Activated CD4-positive, alpha-beta memory T cell treated with anti-CD3 and anti-CD28 coated beads, Interleukin-2, amount 10 ng/mL, durations not matched to agents 7 days and 5 days (primary cell): ENCODE results near the gene ARIH2. TPM values are rescaled to one million over a fixed set of nuclear protein-coding genes. Genes with fewer than 3 reads are reported as not detected.

ENCODE experiments used
- CTCF ChIA-PET: fragments of 350-600 bp; sonication (Branson Sonifier 250); formaldehyde crosslinking; loops from one replicate; lab custom pipeline; 2021; ENCODE audit warnings: antibody characterized with exemption, inconsistent platforms; lab: Charles Lee
- POLR2A ChIA-PET: fragments of 350-600 bp; sonication (Branson Sonifier 250); formaldehyde crosslinking; loops from one replicate; lab custom pipeline; 2021; ENCODE audit warnings: antibody characterized with exemption; lab: Charles Lee
- DNase-seq: peaks from one replicate; pipeline ENCODE4 v3.0.0-alpha.2; 2020
- H3K27ac Mint-ChIP-seq: one replicate; pipeline ENCODE4 v1.8.0; 2021; ENCODE audit warnings: mild to moderate bottlenecking, mixed read lengths
- H3K27me3 Mint-ChIP-seq: one replicate; pipeline ENCODE4 v1.8.0; 2021; ENCODE audit warnings: mixed read lengths
- H3K36me3 Mint-ChIP-seq: one replicate; pipeline ENCODE4 v1.8.0; 2021; ENCODE audit warnings: low read depth, mixed read lengths
- H3K4me1 Mint-ChIP-seq: one replicate; pipeline ENCODE4 v1.8.0; 2021; ENCODE audit warnings: mixed read lengths
- H3K4me3 Mint-ChIP-seq: one replicate; pipeline ENCODE4 v1.8.0; 2021; ENCODE audit warnings: mild to moderate bottlenecking, mixed read lengths
- H3K9me3 Mint-ChIP-seq: one replicate; pipeline ENCODE4 v1.8.0; 2021; ENCODE audit warnings: mixed read lengths
- total RNA-seq, 2 experiments: library from RNA; stranded (reverse); gene quantifications; one replicate each; pipeline ENCODE4 v1.2.3, GENCODE V29; 2021

ARIH2 gene
- total RNA-seq, 2 experiments from 2014 or later, result 100 TPM

DNA sequence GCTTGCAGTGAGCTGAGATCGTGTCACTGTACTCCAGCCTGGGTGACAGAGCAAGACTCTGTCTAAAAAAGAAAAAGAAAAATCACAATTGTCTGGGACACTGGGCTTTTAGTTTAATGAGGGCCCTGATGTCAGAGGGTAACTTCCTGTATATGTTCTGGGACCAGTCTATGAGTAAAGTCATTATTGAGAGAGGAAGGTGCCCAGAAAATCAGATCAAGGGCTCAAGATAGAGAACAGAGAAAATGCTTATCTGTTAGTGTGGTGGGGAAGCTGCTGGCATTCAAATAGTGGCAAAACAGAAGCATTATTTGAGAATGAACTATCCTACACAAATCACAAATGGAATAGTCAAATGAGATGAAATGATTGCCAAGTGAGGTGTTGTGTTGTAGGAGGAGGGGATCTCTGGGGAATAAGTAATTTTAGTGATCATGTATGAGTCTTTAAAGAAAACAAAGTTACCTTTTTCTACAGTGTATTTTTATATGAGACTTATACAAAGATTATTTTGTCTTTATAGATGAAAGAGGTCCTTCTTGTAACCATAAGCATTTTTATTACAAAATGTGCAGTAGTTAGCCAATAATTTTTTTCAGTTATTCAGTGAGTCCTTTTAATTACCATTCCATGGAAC, 13.4 kb downstream of the ARIH2 start:
- H3K36me3 Mint-ChIP-seq, result peaks cover 76% of the 10 kb centered on the region
- peak overlapping the region; percentile 56 for H3K27ac Mint-ChIP-seq
- H3K27me3 Mint-ChIP-seq, result no peaks in the 10 kb centered on the region
- H3K9me3 Mint-ChIP-seq, result no peaks in the 10 kb centered on the region
- ChIA-PET CTCF (interaction anchor here (1.2 kb wide), 1 partner anchor 56 kb away, joined by 3 read pairs; no protein-coding TSS in a partner anchor), POLR2A (interaction anchor here (0.5 to 7.7 kb wide), 6 partner anchors 10 to 119 kb away, joined by 3 to 90 read pairs (median 8); partner anchors contain the start of genes ARIH2, NDUFAF3 and SLC25A20)
- no peak overlapping the region for H3K4me3 Mint-ChIP-seq
- H3K4me1 Mint-ChIP-seq, result peaks cover 74% of the 10 kb centered on the region
- DNase-seq, result no peak

DNA sequence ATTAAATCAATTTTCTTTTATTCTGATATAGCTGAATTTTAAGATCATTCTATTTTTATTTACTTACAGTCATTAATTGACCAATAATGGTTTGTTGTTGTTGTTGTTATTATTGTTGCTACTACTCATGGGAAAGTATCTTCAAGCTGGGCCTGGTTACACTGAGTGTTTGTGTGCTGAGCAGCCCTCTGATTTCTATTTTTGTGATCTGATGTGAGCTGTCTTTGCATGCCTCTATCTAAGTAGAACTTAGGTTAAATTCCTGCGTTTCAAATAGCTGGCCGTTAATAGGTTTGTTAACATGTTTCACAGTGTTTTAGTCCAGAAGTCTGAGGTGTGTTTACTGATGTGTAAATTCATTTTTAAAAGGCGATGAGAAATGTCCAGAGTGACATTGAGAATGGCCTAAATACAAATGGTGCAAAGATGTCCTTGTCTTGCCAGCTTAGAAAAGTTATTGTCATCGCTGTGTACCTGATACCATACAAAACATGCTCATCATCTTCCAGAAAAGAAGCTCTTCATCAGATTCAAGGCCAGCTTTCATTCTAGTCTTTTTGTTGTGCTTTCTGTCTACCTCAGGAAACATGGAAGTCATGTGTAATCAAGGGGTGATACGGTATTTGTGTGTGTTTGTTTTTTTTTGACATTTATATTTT, 15.8 kb downstream of the ARIH2 start:
- DNase-seq, result no peak
- no peaks in the 10 kb centered on the region for H3K27me3 Mint-ChIP-seq
- no peak overlapping the region for H3K27ac Mint-ChIP-seq
- H3K4me3 Mint-ChIP-seq, result no peak overlapping the region
- peaks cover 69% of the 10 kb centered on the region for H3K36me3 Mint-ChIP-seq
- CTCF ChIA-PET, result interaction anchor here (0.7 to 1.3 kb wide), 2 partner anchors 36 to 50 kb away, joined by 3 read pairs; partner anchors contain the start of gene SLC25A20
- H3K9me3 Mint-ChIP-seq, result no peaks in the 10 kb centered on the region
- POLR2A ChIA-PET, result interaction anchor here (1.2 to 1.9 kb wide), 2 partner anchors 9 to 88 kb away, joined by 3 to 7 read pairs; no protein-coding TSS in a partner anchor
- peaks cover 64% of the 10 kb centered on the region for H3K4me1 Mint-ChIP-seq

DNA sequence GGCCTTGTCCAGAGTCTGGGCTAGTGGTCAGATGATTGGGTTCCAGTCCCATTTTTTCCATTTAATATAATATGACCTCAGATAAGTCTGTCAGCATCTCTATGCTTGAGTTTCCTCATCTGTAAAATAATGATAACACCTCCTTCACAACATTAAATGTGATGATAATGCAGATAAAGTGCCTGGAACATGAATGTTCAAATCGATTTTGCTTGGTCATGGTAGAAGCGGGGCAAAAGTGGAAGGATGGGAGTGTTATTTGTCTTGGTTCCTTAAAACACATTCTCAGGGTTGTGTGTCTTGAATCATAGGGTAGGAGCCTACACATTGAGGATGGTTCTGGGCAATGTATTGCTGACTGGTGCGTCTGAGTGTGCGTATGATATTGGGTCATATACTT, 16.9 kb downstream of the ARIH2 start:
- ChIA-PET POLR2A (interaction anchor here (1.9 kb wide), 1 partner anchor 8 kb away, joined by 7 read pairs; no protein-coding TSS in a partner anchor), CTCF (interaction anchor here (1.3 kb wide), 1 partner anchor 37 kb away, joined by 3 read pairs; the partner anchor contains the start of gene SLC25A20)
- Mint-ChIP-seq H3K4me1 (peaks cover 56% of the 10 kb centered on the region), H3K9me3 (no peaks in the 10 kb centered on the region), H3K4me3 (no peak overlapping the region), H3K27ac (peak overlapping the region; percentile 2), H3K36me3 (peaks cover 60% of the 10 kb centered on the region), H3K27me3 (no peaks in the 10 kb centered on the region)
- DNase-seq, result no peak

DNA sequence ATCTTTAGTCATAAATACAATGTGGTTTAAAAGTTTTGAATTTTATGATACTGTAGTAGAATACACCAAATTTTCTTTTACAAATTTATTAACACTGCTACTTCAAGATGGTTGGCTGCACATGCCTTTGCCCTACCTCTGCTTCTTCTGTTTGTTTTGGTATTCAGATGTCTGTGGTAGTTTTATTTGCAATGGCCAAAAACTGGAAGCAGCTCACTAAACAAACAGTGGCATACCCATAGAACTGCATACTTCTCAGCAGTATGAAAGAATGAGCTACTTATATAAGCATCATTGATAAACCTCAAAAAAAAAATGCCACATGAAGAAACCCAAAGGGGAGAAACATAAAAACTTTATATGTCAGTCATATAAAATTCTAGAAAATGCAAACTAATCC, 19.5 kb downstream of the ARIH2 start:
- peaks cover 55% of the 10 kb centered on the region for H3K36me3 Mint-ChIP-seq
- H3K9me3 Mint-ChIP-seq, result peaks cover 2% of the 10 kb centered on the region
- CTCF ChIA-PET, result interaction anchor here (1.4 to 1.6 kb wide), 3 partner anchors 18 to 502 kb away, joined by 3 to 4 read pairs (median 3); no protein-coding TSS in a partner anchor
- POLR2A ChIA-PET, result interaction anchor here (1.0 to 1.3 kb wide), 2 partner anchors 9 to 19 kb away, joined by 3 read pairs; no protein-coding TSS in a partner anchor
- peak overlapping the region; percentile 8 for H3K27ac Mint-ChIP-seq
- H3K27me3 Mint-ChIP-seq, result no peaks in the 10 kb centered on the region
- peaks cover 38% of the 10 kb centered on the region for H3K4me1 Mint-ChIP-seq
- no peak overlapping the region for H3K4me3 Mint-ChIP-seq
- no peak for DNase-seq

DNA sequence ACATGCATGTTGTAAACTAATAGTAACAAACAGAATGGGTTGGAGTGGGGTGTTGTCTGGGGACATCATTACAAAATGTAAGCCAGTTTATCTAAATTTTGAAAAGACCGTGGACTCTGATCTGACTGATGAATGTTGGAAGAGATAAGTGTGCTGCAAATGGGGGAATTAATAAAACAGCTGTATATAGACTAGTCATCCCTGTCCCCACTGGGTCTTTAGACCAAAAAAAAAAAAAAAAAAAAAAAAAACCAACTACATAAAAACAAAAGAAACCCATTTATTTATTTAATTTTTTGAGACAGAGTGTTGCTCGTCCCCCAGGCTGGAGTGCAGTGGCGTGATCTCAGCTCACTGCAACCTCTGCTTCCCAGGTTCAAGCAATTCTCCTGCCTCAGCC, 20.0 kb downstream of the ARIH2 start:
- Mint-ChIP-seq H3K36me3 (peaks cover 57% of the 10 kb centered on the region), H3K4me1 (peaks cover 41% of the 10 kb centered on the region), H3K9me3 (peaks cover 3% of the 10 kb centered on the region), H3K27me3 (no peaks in the 10 kb centered on the region), H3K27ac (peak overlapping the region; percentile 8), H3K4me3 (no peak overlapping the region)
- ChIA-PET CTCF (interaction anchor here (0.6 to 1.6 kb wide), 3 partner anchors 13 to 503 kb away, joined by 3 to 4 read pairs (median 4); no protein-coding TSS in a partner anchor), POLR2A (interaction anchor here (1.3 kb wide), 1 partner anchor 19 kb away, joined by 3 read pairs; no protein-coding TSS in a partner anchor)
- no peak for DNase-seq

DNA sequence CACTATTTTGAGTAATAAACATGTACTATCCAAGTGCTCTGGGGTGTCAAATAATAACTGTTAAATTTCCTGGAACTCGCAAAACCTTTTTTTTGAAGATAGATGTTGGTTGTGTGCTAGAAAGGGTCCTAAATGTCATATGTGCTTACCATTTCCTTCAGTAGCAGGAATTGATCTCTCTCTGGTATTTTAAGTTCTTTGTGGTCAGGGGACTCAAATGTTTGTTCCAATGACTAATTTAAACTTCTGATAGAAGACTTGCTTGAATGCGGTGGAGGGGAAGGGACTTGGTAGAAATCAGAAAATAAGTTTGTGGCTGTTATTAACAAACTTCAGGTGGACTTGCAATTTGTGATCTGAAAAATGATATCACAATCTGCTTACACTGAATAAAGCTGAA, 26.8 kb downstream of the ARIH2 start:
- Mint-ChIP-seq H3K36me3 (peaks cover 28% of the 10 kb centered on the region), H3K4me3 (no peak overlapping the region), H3K27me3 (no peaks in the 10 kb centered on the region), H3K27ac (peak overlapping the region; percentile 68), H3K9me3 (peaks cover 3% of the 10 kb centered on the region), H3K4me1 (peaks cover 39% of the 10 kb centered on the region)
- ChIA-PET POLR2A (interaction anchor here (0.8 to 1.4 kb wide), 3 partner anchors 9 to 28 kb away, joined by 3 to 6 read pairs (median 4); no protein-coding TSS in a partner anchor), CTCF (interaction anchor here (1.0 kb wide), 1 partner anchor 14 kb away, joined by 3 read pairs; no protein-coding TSS in a partner anchor)
- DNase-seq, result no peak

DNA sequence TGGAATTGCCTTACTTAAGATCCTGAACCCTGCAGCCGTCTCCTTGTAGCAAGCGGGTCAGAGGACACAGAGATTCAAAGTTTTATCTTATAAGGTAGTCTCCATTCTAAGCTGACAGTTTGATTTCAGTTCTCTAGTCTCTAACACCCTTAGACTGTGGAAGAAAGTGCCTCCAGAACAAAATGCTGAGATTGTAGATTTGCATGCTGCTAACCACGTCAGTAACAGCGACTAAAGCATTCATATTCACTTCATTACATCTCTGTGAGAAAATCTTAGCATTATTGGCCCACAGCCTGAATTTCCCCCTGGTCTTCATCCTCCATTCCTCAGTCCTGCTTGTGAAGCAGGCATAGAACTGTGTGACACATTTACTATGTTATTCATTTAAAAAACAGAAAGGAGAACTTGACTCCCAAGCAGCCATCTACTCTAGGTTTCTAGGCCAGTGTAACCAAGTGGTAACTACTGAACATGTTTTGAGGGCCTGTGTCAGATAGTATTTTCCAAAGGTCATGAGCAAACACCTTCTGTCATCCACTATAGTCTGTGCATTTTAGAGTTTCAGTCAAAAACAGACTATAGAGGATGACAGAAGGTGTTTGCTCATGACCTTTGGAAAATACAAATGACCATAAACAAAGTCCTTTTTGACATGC, 27.4 kb downstream of the ARIH2 start:
- ChIA-PET POLR2A (interaction anchor here (0.8 to 1.4 kb wide), 4 partner anchors 8 to 48 kb away, joined by 3 to 6 read pairs (median 4); partner anchors contain the start of gene SLC25A20), CTCF (interaction anchor here (1.0 kb wide), 1 partner anchor 15 kb away, joined by 3 read pairs; no protein-coding TSS in a partner anchor)
- H3K4me3 Mint-ChIP-seq, result no peak overlapping the region
- no peak for DNase-seq
- H3K9me3 Mint-ChIP-seq, result peaks cover 3% of the 10 kb centered on the region
- H3K4me1 Mint-ChIP-seq, result peaks cover 39% of the 10 kb centered on the region
- H3K27ac Mint-ChIP-seq, result peak overlapping the region; percentile 68
- no peaks in the 10 kb centered on the region for H3K27me3 Mint-ChIP-seq
- peaks cover 28% of the 10 kb centered on the region for H3K36me3 Mint-ChIP-seq

DNA sequence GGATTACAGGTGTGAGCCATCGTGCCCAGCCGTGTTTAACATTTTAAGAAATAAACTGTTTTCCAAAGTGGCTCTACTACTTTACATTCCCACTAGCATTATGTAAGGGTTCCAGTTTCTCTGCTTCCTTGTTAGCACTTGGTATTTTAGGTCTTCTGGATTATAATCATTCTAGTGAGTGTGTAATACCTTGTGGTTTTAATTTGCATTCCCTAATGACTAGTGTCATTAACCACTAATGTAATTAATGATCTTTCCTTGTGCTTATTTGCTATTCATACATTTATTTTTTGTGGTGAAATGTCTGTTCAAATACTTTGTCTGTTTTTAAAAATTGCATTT, 30.7 kb downstream of the ARIH2 start:
- Mint-ChIP-seq H3K4me1 (peaks cover 36% of the 10 kb centered on the region), H3K27me3 (no peaks in the 10 kb centered on the region), H3K4me3 (no peak overlapping the region), H3K9me3 (no peaks in the 10 kb centered on the region), H3K27ac (no peak overlapping the region), H3K36me3 (peaks cover 16% of the 10 kb centered on the region)
- no peak for DNase-seq
- POLR2A ChIA-PET, result no interaction called here
- CTCF ChIA-PET, result interaction anchor here (1.7 kb wide), 1 partner anchor 51 kb away, joined by 4 read pairs; no protein-coding TSS in a partner anchor

DNA sequence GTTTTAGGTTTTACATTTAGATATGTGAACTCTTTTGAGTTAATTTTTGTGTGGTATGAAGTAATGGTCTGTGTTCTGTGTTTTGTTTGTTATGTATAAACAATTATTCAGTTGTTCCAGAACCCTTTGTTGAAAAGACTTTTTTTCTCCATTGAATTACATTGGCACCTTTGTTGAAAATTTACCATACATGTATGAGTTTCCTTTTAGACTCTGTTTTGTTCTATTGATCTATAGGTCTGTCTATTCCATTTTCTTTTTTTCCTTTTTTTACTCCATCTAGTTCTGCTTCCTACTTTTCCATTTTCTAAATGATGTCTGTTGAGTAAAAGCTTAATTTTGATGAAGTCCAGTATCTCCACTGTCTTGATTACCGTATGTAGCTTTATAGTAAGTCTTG, 31.4 kb downstream of the ARIH2 start:
- ChIA-PET CTCF (interaction anchor here (0.5 to 1.9 kb wide), 4 partner anchors 11 to 52 kb away, joined by 3 to 5 read pairs (median 4); no protein-coding TSS in a partner anchor), POLR2A (interaction anchor here (1.1 to 2.4 kb wide), 3 partner anchors 16 to 31 kb away, joined by 3 to 6 read pairs (median 3); partner anchors contain the start of gene ARIH2)
- Mint-ChIP-seq H3K27me3 (no peaks in the 10 kb centered on the region), H3K36me3 (peaks cover 14% of the 10 kb centered on the region), H3K27ac (no peak overlapping the region), H3K9me3 (no peaks in the 10 kb centered on the region), H3K4me3 (no peak overlapping the region), H3K4me1 (peaks cover 29% of the 10 kb centered on the region)
- no peak for DNase-seq

DNA sequence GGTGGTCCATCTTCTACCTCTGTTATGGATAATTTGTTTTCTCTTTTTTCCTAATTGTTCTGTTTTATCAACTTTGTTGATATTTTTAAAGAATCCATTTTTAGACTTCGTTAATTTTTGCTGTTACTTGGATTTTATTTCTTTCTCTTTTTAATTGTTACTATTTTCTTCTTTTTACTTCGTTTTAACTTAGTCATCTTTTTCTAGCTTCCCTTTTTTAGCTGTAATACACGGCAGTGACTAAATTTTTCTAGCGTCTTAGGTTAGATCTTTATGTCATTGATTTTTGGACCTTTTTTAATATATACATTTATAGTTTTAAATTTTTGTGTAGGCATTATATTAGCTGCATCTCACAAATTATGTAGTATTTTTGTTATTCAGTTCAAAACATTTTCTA, 33.1 kb downstream of the ARIH2 start:
- Mint-ChIP-seq H3K27ac (no peak overlapping the region), H3K27me3 (no peaks in the 10 kb centered on the region), H3K36me3 (peaks cover 13% of the 10 kb centered on the region), H3K4me3 (no peak overlapping the region), H3K9me3 (no peaks in the 10 kb centered on the region), H3K4me1 (peaks cover 15% of the 10 kb centered on the region)
- no peak for DNase-seq
- ChIA-PET CTCF (interaction anchor here (0.6 to 1.9 kb wide), 12 partner anchors 8 to 209 kb away, joined by 3 to 7 read pairs (median 3); partner anchors contain the start of gene WDR6), POLR2A (interaction anchor here (0.8 to 2.4 kb wide), 3 partner anchors 15 to 53 kb away, joined by 3 to 6 read pairs (median 4); partner anchors contain the start of genes ARIH2 and SLC25A20)

DNA sequence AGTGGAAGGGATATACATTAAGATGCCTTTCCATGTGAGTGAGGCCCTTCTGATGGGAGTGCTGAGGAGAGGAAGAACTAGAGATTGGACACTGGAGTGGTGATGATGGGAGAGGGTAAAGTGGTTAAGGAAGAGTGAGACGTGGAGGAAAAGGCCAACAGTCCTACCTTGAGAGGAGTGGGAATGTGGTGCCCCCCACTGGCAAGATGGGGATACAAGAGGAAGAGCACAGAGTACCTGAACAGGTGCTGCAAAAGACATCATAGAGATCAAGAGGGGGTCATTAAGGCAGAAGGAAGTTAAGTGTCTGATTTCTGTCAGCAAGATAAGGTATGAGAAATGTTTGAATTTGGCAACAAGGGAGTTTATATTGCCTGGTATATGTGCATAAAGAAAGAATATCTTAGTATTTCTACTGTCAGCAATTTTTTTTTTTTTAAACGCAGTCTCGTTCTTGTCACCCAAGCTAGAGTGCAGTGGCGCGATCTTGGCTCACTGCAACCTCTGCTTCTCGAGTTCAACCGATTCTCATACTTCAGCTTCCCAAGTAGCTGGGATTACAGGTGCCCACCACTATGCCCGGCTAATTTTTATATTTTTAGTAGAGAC, 34.0 kb downstream of the ARIH2 start:
- Mint-ChIP-seq H3K36me3 (peaks cover 19% of the 10 kb centered on the region), H3K27ac (peak overlapping the region; percentile 5), H3K27me3 (no peaks in the 10 kb centered on the region), H3K9me3 (no peaks in the 10 kb centered on the region), H3K4me3 (no peak overlapping the region), H3K4me1 (peaks cover 15% of the 10 kb centered on the region)
- CTCF ChIA-PET, result interaction anchor here (0.6 to 1.4 kb wide), 10 partner anchors 9 to 210 kb away, joined by 3 to 7 read pairs (median 3); partner anchors contain the start of gene WDR6
- POLR2A ChIA-PET, result interaction anchor here (0.8 to 2.4 kb wide), 2 partner anchors 14 to 33 kb away, joined by 4 to 6 read pairs; no protein-coding TSS in a partner anchor
- peak; percentile 54 for DNase-seq
